GM19023 (cell line): Measurements from ENCODE around the gene LRTM2.
"Not testable (repeated sequence)": the region's sequence is repeated elsewhere in the genome, so short reads cannot be mapped to it uniquely, and the experiment has no call there.

ENCODE experiments used
- ATAC-seq: cut with Tn5 transposase; IDR thresholded peaks from one replicate; pipeline ENCODE4 v1.9.1; 2021; ENCODE audit warnings: mild to moderate bottlenecking, moderate library complexity; ENCODE audit not compliant: unreplicated experiment

LRTM2 gene

DNA sequence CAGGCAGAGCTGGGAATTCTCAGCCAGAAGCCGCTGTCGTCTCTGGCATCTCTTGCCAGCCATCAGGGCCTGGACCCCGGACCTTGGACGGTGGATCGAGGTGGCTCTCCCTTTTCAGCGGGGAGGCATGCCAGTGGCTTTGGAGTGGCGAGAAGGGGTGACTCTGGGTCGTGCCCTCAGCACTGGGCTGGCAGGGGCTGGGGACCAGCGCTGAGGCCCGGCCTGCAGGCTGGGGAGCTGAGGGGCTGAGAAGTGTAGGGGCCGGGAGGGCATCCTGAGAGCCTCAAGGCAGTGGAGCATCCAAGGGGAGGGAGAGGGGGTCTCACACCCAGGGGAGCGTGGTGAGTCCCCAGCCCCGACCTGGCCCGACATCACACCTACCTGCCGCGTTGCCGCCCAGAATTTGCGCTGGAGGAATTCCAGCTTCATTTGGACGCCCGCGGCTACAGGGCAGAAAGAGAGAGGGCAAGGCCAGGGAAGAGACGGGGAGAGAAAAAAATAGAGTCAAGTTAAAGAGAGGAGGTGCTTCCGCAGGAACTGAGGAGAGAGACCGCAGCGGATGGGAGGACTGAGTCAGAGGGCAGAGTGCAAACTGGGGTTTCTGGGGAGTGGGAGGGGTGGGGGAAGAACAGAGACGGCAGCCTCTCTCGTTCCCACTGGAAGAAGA lies 9.0 kb upstream of the LRTM2 start:
- ATAC-seq: no peak

DNA sequence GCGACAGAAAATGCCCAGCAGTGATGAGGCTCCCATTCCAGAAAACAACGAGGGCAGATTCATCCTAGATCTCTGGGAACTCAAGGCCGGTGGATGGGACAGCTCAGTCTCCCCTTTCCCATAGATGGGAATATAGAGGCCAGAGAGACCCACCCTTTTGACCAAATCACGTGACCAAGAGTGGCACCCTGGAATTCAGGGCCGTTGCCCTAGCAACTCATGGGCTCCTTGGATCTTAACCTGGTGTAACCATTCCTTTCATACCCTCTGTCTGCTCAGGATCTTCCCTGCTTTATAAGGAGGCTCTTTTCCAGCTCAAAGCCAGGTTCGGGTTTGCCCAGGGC lies 8.4 kb upstream of the LRTM2 start:
- ATAC-seq: no peak

DNA sequence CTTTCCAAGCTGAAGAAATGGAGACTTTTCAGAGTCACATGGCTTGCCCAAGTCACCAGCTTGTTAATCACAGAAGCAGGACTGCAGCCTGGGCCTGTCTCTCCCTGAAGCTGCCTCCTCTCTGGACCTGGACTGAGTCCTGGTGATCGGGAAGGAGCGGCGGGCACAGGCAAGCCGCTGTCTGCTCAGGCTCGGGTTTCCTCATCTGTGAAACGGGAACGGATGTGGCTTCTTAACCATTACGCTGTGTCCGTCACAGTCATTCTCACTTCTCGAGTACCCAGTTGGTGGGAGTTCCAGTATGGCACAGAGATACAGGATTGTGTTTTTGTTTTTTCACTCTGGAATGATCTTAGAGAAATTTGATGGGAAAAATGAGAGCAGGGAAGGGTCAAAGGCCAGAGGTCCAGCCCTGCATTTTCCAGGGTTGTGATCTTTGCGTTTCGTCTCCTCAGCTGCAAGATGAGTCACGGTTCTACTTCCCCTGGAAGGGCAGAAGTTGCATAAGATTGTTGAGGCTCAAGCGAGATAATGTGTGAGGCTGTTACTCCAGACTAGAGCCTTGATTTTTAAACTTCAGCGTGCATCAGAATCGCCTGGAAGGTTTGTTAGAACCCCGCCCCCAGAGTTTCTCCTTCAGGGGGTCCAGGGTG lies 7.6 kb upstream of the LRTM2 start:
- no peak for ATAC-seq

DNA sequence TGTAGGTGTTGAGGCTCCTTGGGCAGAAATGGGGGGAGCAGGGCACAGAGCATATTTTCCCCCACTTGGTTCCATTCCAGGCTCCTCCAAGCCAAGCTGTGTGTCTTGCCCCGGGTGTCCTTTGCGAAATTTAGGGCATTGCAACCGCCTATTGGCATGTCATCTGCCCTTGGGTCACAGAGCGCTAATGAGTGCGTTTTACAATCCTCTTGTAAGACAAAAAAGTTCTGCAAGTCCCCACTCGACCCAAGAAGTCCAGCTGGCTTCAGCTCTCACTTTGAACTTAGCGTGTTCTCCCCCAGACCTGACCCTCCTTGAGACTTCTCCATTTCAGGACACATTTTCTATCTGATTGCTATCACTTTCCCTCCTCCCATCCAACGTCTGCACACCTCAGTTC lies 6.1 kb upstream of the LRTM2 start:
- ATAC-seq: no peak

DNA sequence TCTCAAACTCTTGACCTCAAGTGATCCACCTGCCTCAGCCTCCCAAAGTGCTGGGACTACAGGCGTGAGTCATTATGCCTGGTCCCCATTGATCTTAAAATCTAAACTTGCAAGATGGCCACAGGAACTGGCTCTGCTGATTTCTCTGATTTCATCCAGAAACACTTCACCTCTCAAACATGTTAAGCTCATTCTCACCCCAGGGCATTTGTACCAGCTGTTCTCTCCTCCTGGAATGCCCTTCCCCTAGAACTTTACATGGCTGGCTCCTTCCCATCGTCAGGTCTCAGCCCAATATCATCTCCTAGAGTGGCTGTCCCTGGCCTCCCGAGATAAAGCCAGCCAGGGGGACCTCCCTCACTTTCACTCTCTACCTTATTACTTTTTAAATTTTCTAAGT lies 5.3 kb upstream of the LRTM2 start:
- no peak for ATAC-seq

DNA sequence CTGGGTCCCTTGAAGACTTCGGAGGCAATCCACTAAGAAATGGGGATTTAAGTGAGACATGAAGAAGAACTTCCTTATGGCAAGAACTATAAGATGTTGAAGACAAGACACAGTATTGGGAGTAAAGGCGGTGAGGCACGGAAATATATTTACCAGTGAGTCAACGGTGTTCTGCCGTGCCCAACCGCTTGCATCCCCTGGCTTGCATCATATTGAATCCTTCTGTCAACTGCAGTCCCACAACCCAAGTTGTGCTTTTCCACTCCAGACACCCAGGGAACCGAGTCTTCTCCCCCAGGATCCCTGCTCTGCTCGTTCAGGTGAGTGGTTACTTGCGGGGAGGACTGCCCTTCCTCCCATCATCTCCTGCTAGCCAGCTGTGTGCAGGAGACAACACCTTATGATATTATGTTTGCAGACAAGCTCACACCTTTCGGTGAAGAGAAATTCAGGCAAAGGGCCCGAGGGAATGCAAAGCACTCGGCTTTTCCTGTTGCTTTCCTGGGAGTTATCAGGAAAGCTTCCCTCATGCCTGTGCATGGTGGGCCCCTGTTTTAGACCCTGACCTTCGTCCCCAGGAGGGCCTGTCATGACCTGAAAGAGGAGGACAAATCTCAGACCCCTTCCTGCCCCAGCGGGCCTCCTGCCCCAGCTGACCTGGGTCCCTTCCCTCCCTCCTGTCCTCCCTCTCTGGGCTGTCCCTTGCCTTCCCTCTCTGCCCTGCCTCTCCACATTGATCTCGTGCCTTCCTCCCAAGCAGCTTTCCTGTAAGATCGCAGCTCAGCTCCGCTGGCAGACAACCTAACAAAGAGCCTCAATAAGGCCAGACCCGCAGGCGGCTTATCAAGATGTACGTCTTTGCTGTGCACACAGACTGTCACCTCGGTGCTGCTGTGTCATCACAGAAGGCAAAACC lies 4.3 kb upstream of the LRTM2 start:
- no peak for ATAC-seq

DNA sequence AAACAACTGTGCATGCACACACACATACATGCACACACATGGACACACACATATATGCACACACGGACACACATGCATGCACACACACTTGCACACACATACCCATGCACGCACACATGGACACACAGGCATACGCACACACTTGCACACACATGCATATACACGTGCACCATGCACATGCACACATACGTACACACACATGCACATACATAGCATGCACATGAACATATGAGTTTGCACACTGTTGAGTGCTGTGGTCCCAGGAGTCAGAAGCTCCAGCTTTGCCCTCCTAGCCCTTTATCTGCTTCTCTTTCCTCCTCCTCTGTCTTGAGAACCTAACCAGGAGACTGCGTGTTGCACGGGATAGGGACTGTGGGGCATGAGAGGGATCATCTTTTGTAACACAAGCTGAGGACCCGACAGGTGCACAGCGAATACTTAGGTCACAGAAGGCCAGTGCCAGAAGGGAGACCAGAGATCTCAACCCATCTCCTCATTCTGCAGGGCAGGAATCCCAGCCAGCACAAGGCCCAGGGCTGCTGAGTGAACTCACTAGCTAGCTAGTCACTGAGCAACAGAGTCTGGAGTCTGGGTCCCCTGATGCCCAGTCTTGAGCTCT lies 3.5 kb upstream of the LRTM2 start:
- ATAC-seq: no peak

DNA sequence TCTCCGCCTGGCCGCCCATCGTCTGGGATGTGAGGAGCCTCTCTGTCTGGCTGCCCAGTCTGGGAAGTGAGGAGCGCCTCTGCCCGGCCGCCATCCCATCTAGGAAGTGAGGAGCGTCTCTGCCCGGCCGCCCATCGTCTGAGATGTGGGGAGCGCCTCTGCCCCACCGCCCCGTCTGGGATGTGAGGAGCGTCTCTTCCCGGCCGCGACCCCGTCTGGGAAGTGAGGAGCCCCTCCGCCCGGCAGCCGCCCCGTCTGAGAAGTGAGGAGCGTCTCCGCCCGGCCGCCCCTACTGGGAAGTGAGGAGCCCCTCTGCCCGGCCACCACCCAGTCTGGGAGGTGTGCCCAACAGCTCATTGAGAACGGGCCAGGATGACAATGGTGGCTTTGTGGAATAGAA lies 2.4 kb upstream of the LRTM2 start:
- not testable (repeated sequence) for ATAC-seq

DNA sequence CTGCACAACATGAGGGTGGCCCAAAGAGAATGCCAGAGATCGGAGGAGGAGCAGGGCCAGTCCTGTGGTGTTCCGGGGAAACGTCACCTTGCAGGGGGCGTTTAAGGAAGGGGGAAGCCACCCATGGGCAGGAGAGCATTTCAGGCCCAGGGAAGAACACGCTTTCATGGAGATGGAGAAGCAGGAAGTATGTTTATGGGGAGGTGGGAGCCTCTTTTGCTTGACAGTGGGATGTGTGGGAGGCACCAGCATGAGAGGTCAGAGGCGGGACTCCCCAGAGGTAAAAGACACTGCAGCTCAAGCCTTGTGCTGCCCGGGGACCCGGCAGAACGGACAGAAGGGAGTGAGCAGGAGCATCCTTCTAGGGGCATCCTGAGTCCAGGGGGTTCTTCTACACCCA lies 1.3 kb upstream of the LRTM2 start:
- no peak for ATAC-seq

DNA sequence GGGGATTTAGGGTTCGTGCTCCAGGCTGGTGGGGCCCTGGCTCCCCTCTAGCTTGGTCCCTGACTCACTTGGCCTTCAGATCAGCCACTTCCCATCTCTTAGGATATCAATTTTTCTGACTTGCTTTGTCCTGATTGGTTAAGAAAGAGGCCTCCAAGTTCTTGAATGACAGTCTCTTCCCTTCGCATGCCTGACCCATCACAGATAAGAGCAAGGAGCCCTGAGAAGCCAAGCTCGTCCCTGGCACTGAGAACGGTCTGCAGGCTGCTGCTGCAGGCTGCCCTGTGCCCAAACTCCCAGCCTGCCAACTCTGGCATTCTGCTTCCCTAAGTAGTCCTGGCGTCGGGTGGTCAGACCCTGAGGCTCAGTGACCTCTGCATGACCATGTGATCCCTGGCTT lies 794 bp upstream of the LRTM2 start:
- no peak for ATAC-seq

DNA sequence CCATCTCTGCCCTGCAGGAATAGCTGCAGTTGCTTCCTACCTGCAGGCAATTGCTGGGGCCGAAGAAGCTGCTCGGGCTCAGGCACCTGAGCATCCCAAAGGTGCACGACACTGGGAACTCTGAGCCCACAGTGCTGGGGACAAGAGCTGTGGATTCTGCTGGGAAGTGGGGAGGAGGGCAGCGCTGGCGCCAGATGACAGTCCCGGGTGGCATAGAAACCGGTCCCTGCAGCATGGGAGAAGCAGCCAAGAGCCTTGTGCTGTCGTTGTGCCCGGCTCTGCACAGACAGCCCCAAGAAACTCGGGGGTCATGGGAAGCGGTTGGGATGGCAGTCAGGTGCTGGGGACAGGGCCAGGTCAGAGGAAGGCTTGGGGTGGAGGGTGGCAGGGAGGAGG lies 529 bp downstream of the LRTM2 start:
- no peak for ATAC-seq

DNA sequence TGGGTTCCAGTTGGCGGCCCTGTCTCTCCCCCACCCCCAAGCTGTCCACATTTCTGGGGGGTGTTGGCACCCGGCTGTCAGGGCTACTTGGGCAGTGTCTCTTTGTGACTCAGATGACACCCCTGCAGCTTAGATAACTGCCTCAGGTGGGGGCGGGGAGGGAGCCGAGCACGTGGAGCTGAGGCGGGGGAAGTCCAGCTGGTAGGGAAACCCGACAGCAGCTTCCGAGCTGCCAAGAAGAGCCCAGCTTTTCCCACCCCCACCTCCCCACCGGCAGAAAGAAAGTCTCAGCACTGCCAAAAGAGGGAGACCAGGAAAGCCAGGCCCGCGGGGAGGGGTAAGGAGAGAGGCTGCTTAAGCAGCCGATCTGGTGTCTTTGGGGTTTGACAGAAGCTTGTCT lies 1.4 kb downstream of the LRTM2 start:
- ATAC-seq: no peak

DNA sequence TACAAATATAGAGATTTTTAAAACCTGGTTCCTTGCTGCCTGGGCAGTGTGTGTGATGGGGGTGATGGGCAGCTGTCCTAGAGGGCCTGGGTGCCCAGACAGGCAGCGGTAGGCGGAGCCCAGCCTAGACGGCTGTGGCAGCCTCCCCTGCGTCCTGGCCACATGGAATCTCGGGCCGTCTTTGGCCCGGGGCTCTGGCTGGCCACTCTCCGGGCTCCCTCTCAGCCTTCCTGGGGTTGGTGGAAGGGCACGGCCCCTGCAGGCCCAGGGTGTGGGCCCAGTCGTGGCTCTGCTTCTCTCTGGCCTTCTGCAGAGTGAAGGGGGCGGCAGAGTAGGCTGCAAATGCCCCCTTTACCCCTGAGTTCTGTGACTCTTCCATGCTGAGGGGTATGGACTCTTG lies 2.3 kb downstream of the LRTM2 start:
- ATAC-seq: no peak

DNA sequence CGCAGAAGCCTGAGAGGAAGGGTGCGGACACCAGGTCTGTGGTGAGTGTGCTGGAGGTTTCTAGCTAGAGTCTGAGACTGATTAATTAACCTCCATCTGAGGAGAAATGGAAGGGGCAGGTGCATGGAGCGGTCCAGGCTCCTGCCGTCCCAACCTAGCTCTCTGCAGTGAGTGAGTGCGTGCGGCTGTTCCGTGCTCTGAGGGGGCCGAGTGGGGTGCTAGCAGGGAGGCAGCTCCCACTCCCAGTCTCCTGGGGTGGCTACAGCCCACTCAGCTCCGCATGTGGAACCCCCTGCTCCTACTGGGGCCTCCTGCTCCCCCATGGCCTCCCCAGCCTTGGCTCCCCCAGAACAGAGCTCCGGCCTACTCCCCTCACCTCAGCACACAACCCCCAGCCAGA lies 2.9 kb downstream of the LRTM2 start:
- ATAC-seq: no peak

DNA sequence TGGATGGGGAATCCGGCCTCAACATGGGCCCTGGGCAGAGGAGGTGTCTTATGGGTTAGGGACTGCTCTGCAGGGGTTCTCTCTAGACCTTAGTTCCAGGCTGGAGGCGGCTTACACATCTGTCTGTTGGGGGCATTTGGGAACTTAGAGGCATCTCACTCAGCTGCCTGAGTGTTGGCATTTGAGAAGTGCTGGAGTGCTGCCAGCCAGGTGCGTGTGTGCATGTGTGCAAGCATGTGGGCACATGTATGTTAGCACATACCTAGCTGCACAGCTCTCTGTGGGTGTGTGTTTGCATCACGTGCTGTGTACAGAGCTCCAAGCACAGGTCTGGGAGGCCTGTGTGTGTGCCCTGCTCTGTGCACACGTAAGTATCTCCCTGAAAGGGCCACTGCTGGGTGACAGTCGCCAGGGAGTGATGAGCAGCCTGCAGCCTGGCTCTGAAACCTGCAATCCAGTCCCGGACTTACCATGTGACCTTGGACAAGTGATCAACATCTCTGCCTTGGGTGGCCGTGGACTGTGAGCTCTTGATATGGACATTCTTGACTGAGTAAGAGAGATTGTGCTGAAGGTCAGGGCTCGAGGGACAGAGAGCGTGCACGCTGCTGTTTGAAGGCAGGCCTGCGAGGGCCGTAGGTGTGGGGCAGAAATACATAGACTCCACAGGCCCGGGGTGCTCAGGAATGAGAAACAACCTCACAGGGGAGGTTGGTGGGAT lies 5.2 kb downstream of the LRTM2 start:
- no peak for ATAC-seq

DNA sequence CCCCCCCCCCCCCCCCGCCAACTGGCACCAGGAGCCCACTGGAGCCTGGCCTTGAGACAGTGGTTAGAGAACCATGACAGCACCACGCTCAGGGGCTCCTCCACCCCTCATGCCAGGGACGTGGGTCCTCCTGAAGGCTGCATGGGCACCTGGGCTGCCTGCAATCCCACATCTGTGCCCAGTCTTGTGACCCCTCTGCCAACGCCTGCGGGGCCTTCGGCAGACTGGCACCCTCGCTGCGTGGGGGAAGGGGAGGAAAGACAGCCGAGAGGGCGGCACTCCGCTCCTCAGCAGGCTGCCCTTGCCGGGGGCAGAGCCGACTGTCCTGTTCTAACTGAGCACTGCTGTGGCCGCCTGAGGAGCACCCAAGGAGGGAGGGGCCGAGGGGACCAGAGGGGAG lies 6.0 kb downstream of the LRTM2 start:
- ATAC-seq: no peak

DNA sequence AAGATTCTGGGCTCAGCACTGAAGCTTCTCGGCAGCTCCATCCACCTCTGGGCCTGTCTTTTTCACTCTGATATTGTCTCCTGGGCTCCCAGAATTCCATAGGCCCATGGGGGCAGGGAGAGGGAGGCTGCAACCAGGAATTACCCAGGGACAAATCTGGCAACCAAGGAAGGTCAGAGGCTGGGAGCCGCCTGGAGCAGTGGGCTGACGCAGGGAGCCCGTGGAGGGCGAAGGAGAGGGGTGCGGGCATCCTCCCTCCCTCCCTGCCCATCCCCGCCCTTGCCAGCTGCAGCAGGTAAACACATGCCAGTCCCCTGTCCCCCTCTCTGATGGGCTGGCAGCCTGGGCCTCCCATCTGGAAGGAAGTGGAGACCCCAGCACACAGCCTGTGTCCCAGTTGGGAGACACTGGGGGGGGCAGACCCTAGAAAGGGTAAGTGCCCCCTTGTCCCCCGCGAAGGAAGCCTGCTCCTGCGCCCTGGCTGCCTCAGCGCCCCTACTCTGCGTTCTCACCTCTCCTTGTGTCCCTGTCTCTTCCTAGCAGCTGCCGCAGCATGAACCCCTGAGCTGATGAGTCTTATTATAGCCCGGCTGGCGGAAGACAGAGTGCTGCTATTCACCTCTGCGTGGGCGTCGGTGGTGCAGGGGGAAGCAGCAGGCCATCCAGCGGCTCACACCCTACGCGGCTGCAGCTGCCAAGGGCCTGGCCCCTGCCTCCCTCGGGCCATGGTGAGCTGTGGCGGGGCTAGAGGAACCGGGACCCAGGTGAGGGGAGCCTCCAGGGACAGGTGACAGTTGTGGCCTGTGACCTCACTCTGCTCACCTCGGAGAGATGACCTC lies 6.7 kb downstream of the LRTM2 start:
- ATAC-seq: no peak

DNA sequence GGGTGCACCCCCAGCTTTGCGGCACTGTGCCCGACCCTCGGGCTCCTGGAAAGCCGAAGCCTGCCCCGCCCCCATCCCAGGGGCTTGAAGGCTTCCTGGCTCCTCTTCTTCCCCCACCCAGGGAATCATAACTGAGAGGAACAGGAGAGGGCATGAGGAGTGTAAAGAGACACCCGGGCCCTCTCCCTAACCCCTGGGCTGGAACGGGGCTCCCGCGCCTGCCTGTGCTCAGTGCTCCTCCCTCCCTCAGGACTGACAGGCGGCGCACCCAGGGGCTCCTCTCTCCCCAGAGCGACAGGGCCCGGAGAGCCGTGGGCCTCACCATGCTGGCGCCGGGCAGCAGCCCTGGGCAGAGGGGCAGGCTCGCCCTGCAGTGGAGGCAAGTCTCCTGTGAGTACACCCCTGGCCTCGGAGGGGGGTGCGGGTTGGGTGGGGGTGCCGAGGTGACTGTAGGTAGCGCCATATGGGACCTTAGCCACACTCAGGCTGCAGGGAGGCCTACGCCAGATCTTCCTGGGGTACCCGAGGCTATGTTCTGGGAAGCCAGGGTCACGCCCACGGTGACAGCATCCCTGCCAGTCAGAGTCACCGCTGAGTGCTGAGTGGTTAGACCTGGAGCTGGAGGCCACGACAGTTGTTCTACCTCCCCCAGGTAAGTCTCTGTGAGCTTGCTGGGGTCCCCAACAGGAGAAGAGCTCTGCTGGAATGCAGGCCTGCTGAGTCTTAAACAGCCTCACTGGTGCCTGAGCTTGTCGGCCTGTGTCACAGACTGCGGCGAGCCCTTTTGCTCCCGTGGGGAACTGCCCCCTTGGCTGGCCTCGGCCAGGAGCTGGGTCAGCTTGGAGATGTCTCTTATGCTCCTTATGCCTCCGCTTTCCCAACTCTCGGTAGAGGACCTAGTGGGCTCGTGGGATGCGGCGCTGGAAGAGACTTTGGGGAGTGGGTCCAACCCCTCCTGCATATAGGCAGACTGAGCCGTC lies 7.8 kb downstream of the LRTM2 start:
- ATAC-seq: no peak

DNA sequence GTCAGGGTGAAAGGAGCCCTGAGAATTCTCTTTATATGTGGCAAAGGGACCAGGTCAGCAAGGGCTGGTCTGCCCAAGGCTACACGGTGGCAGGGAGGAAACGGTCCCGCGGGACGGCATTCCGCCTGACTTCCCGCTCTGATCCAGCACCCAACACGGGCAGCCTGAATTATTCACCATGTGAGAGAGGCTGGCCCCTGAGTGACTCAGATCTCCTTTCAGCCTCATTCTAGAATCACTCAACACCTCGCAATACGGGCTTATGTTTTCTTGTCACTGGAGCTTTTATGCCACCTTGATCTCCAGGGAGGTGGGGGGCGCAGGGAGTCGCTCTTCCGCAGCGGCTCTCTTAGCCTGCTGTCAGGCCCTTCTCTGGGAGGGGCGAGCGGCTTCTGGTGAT lies 8.5 kb downstream of the LRTM2 start:
- no peak for ATAC-seq
